Stimulated activated CD4-positive, alpha-beta T cell treated with anti-CD3 and anti-CD28 coated beads, Interleukin-4, amount 100 ng/mL, for 1 hour (primary cell): ENCODE results near the gene ATP10D.
"Not testable (repeated sequence)": the region's sequence is repeated elsewhere in the genome, so short reads cannot be mapped to it uniquely, and the experiment has no call there.

Experiments
- DNase-seq: peaks from one replicate; pipeline ENCODE4 v3.0.0-alpha.2; 2020

ATP10D gene

GRCh38 chr4:47490550-47490949, 5.5 kb downstream of the ATP10D start:
- no peak for DNase-seq

- DNase-seq: no peak
These were observed 8.4 kb downstream of the ATP10D start for GRCh38 chr4:47493238-47494123.

- DNase-seq: no peak
These were observed 9.0 kb downstream of the ATP10D start for GRCh38 chr4:47494124-47494430.

GRCh38 chr4:47498899-47499298, 13.8 kb downstream of the ATP10D start:
- no peak for DNase-seq

- no peak for DNase-seq
These were observed 14.6 kb downstream of the ATP10D start for GRCh38 chr4:47499700-47500099.

- no peak for DNase-seq
These were observed 15.7 kb downstream of the ATP10D start for GRCh38 chr4:47500776-47501175.

GRCh38 chr4:47505147-47505546, 20.1 kb downstream of the ATP10D start:
- DNase-seq: no peak

GRCh38 chr4:47505666-47506065, 20.6 kb downstream of the ATP10D start:
- no peak for DNase-seq

GRCh38 chr4:47510506-47511143, 25.6 kb downstream of the ATP10D start:
- no peak for DNase-seq

GRCh38 chr4:47513461-47513860, 28.4 kb downstream of the ATP10D start:
- DNase-seq: no peak

GRCh38 chr4:47519239-47519883, 34.3 kb downstream of the ATP10D start:
- DNase-seq: no peak

- DNase-seq: no peak
These were observed 40.2 kb downstream of the ATP10D start for GRCh38 chr4:47525154-47525819.

GRCh38 chr4:47526281-47526680, 41.2 kb downstream of the ATP10D start:
- no peak for DNase-seq

GRCh38 chr4:47528646-47529045, 43.6 kb downstream of the ATP10D start:
- DNase-seq: not testable (repeated sequence)

- DNase-seq: no peak
These were observed 45.7 kb downstream of the ATP10D start for GRCh38 chr4:47530801-47531200.

- DNase-seq: no peak
These were observed 46.3 kb downstream of the ATP10D start for GRCh38 chr4:47531241-47531953.

- DNase-seq: no peak
These were observed 46.9 kb downstream of the ATP10D start for GRCh38 chr4:47531954-47532321.

- DNase-seq: no peak
These were observed 47.6 kb downstream of the ATP10D start for GRCh38 chr4:47532658-47533057.

GRCh38 chr4:47533689-47534347, 48.7 kb downstream of the ATP10D start:
- no peak for DNase-seq

- DNase-seq: no peak
These were observed 49.7 kb downstream of the ATP10D start for GRCh38 chr4:47534772-47535171.

GRCh38 chr4:47535567-47536147, 50.6 kb downstream of the ATP10D start:
- DNase-seq: no peak

- no peak for DNase-seq
These were observed 51.9 kb downstream of the ATP10D start for GRCh38 chr4:47536966-47537365.
